Measurements from ENCODE around the gene FUBP1. TPM values are rescaled to one million over a fixed set of nuclear protein-coding genes. Genes with fewer than 3 reads are reported as not detected.

Gene FUBP1
- total RNA-seq, 2 donors from 2014 or later, result 45.8 to 49.3 TPM

GRCh38 chr1:77905603-77906002 lies 73.3 kb downstream of the FUBP1 start:
- H3K27ac ChIP-seq, result no peak overlapping the region

DNA sequence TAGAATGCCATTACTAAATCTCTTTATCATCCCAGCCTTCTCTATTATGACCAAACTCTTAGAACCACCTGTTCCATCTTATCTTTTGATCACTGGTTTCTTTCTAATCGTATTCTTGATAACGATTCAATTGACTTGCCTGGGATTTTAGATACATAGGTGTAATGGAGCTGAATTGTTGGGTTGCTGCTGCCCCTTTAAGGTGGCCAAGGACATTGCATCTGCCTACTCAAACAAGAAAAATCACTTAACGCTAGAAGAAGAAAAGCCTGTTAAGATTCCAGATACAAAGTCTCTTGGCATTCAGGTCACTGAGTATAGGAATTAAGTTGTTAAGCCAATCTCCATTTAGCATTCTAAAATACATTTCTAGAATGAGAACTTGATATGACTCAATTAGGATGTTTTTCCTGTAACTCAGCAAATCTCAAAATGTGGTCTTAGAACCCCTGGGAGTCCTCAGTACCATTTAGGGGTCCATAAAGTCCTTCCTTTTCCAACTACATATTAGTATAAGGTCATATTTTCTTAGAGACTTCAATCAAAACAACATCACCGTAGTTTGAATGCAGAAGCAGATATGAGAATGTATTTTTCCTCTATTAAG lies 78.1 kb downstream of the FUBP1 start:
- Histone ChIP-seq H3K4me3 (peak overlapping the region; percentile 6 to 15), H3K27ac (peak overlapping the region; percentile 12 to 43), H3K36me3 (peaks cover 23% of the 10 kb centered on the region), H3K27me3 (no peaks in the 10 kb centered on the region), H3K4me1 (peaks cover 0 to 6% of the 10 kb centered on the region in 2 donors), H3K9me3 (no peaks in the 10 kb centered on the region)
- DNase-seq (ENCODE audit: low spot score), result peak; percentile 58
- peak; percentile 22 to 74 for TF ChIP-seq CTCF (IDR thresholded peaks at IDR 0.05)

More at GRCh38 chr1:77905603-77906002, 73.3 kb downstream of the FUBP1 start:
- Histone ChIP-seq H3K9me3 (no peaks in the 10 kb centered on the region), H3K36me3 (peaks cover 34% of the 10 kb centered on the region), H3K4me3 (no peak overlapping the region), H3K4me1 (no peaks in the 10 kb centered on the region), H3K27me3 (no peaks in the 10 kb centered on the region)
- no peak for DNase-seq (ENCODE audit: low spot score)
- TF ChIP-seq CTCF (IDR thresholded peaks at IDR 0.05), result no peak

DNA sequence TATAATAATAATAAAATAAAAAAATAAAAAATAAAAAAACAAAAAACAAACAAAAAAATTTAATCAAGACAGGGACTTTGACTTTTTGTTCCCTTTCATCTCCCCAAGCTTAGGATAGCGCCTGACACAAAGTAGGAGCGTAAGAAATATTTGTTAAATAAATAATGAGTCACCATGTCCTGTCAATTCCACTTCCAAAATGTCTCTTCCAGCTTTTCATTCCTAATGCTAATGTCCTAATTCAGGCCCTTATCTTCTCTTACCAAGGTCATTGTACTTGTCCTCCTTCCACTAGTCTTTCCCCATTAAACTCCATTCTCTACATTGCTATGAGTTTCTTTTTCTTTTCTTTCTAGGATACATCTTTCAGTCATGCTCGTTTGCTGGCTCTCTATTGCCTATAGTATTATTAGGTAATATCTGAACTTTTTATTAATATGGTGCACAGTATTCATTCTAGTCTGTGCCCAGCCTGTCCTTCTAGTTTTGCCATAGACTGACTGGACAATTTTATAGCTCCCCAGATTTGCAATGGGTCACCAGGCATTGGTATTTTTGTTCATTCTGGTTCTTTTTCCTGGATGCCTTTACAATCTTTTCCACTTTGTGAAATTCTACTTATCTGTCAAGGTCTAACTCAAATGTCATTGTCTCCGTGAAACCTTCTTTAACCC lies 79.1 kb downstream of the FUBP1 start:
- H3K4me1 ChIP-seq, result peaks cover 0 to 11% of the 10 kb centered on the region in 2 donors
- no peak for TF ChIP-seq CTCF (IDR thresholded peaks at IDR 0.05)
- peak overlapping the region; percentile 6 to 15 for H3K4me3 ChIP-seq
- DNase-seq (ENCODE audit: low spot score), result no peak
- peak overlapping the region in 1 of 2 donors; percentile 43 for H3K27ac ChIP-seq
- no peaks in the 10 kb centered on the region for H3K9me3 ChIP-seq
- peaks cover 31% of the 10 kb centered on the region for H3K36me3 ChIP-seq
- H3K27me3 ChIP-seq, result no peaks in the 10 kb centered on the region

Other genes starting within 250 kb of the FUBP1 start
- gene USP33, start 219.2 kb downstream of the FUBP1 start, total RNA-seq, result 10 to 100 TPM; 29.2 to 39.1 TPM
- gene MIGA1, start 199.4 kb downstream of the FUBP1 start, total RNA-seq, result 10 to 100 TPM in 1 of 2 donors, 1 to 10 TPM in 1; 8.5 to 10.1 TPM
- 100 to 1,000 TPM; 269 to 295 TPM for gene NEXN, start 90.4 kb downstream of the FUBP1 start, total RNA-seq
- 10 to 100 TPM; 60.9 to 83.6 TPM for gene DNAJB4, start 25.9 kb upstream of the FUBP1 start, total RNA-seq
- 1 to 10 TPM; 1.5 to 2.3 TPM for gene GIPC2, start 66.9 kb upstream of the FUBP1 start, total RNA-seq